Stimulated activated CD4-positive, alpha-beta T cell treated with anti-CD3 and anti-CD28 coated beads, TNF-alpha, amount 100 ng/mL, for 1 hour (primary cell): ENCODE data around the gene WDR7.

ENCODE experiments used
- DNase-seq, 3 donors: peaks; one replicate each; pipeline ENCODE4 v3.0.0-alpha.2; 2020; ENCODE audit warnings: low read depth in 3 of 3, low spot score in 1 of 3

Gene WDR7

DNA sequence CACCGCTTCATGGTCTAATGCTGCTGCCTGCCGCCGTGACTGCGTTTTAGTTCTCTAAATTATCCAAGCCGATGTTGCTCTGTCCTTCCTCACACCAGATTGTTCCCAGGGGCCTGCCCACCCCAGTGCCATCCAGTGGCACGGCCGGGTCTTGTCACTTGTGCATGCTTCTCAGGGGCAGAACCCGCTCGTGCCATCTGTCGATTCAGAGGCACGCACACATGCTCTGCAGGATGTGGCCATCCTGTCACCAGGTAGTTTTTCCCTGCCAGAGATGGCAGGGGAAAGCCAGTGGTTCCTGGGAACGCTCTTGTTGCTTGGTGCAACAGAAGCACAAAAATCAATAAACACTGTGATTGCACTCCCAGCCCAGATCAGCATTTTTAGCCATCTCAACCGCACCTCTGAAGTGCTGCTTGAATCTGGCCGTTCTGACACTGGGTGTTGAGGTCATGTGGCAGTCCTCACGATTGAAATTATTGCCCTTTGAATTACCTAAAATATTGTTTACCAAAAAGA, 376.1 kb downstream of the WDR7 start:
- DNase-seq: no peak

DNA sequence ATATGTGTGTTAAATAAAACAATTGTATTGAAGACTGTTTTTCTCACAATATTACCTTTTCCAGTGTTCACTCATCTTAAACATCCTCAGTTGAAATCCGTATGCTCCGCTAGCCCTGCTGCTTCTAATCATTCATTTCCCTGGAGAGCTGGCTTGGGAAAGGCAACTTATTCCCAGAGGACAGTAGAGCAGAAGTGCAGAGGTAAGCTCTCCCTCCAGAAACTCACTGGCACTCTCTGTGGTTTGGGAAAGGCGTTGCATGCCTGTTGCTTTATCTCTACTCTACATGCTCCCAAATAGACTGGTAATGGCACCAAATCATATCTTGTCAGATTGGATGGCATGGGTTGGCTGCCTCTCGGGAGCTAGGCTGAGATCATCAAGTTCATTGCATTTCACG, 378.6 kb downstream of the WDR7 start:
- no peak for DNase-seq

DNA sequence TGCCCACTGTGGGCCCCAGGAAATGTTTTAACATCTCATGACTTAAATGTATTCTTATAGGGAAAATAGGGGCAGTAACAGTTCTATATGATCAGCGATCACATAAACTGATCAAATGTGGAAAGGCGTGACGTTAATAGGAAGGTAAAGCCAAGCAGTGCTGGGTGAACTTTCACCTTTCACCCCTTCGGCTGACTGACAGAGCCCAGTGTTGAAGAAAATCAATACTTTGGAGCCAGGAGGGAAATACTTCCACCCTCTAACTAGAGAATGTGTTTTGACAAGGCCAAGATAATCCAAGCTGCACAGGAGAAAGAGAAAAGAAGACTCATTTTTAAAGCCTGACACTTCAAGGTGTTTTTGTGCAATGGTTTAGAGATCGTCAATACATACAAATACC, 379.3 kb downstream of the WDR7 start:
- no peak for DNase-seq

DNA sequence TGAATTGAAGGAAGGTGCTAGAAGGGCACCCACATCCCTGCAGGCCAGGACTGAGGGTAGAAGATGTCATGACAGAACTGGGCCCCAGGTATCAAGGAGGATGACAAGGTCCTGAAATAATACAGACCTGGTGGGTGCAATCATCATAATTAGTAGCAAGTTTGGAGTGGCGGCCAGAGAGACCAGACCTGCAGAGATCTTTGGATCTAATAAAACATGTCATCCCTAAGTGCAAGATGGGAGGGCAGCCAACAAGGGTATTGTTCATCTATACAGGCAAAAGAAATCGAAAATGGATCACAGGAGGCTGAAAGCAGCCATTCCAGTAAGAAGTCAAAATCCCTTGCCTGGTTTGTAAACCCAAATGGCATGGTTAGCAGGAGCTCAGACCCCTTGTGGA, 384.4 kb downstream of the WDR7 start:
- DNase-seq: no peak

DNA sequence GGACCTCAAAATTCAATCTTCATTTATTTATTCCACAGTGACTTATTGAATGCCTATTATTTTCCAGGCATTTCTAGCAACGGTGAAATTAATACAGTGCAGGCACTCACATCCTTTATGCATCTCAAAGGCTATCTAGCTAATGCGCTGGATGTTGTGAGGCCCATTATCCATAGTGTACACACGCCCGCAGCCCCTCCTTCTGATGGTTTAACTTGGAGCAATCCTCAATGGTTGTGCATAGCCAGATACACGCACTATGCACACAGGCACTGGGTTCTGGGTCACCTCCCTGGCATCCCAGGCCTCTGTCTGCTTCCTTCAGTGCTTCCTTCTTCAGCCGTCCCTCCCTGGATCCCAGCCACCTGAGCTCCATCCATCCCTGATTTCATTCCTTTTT, 387.2 kb downstream of the WDR7 start:
- no peak for DNase-seq

DNA sequence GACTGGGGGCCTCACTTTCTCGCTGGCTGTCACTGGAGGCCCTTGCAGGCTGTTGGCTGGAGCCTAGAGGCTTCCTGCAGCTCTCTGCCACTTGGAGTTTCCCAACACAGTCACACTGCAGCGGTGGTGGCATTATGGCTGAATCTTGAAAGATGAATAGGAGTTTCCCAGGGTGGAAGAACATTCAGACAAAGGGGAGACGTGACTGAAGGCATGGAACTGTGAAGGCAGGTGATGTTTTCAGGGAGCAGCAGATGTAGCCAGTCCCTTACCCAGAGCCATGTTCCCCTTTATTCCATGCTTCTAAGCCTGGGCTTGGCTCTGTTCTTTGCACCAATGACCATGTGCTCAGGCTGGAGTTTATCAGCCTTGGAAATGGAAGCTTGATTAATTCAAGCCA, 389.0 kb downstream of the WDR7 start:
- DNase-seq: no peak

DNA sequence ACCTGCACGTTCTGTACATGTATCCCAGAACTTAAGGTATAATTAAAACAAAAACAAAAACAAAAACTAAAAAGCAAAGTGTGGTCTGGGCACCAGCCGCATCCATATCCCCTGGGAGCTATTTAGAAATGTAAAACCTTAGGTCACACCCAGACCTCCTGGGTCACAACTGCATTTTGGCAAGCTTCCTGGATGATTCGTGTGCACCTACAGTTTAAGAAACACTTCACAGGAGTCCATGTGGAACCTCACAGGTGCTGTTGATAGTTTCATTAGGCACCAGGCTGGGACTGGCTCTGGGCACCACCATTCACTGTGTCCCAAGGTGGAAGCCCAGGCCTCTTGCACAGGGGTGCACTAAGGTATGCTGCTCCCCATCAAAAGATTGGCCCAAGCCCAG, 392.1 kb downstream of the WDR7 start:
- DNase-seq: no peak

DNA sequence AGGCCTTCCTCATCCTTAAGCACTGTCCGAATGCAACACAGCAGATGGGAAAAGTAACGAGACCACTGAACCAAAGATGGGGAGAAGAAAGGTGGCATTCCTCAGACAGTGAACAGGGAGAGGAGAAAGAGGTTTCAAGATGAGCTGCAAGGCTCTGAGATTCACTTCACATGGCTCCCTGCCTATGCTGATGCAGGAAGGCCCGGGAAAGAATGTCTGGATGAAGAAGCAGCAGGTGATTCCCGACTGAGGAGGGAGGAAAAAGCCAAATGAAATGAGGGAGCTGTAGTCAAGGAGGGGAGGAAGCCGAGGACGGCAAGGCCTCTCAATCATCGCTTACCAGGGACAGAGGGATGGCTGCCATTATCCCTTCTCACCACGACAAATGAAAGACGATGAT, 397.2 kb downstream of the WDR7 start:
- no peak for DNase-seq

DNA sequence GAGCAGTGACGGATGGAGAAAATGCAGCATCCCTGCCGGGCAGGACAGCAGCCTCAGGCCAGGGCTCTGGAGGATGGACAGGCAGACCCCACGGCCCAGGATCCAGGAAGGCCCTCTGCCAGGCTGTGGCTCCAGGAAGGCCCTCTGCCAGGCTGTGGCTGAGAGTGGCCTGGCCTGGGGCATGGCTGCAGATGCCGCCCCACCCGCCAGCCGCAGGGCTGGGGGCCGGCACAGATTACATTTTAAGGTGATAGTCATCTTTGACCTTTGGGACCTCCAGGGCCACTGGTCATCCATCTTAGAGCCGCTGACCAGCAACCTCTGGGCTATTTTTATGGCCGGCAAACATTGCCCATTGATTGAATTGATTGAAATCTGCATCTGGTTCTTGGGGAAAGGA, 397.7 kb downstream of the WDR7 start:
- DNase-seq: no peak

DNA sequence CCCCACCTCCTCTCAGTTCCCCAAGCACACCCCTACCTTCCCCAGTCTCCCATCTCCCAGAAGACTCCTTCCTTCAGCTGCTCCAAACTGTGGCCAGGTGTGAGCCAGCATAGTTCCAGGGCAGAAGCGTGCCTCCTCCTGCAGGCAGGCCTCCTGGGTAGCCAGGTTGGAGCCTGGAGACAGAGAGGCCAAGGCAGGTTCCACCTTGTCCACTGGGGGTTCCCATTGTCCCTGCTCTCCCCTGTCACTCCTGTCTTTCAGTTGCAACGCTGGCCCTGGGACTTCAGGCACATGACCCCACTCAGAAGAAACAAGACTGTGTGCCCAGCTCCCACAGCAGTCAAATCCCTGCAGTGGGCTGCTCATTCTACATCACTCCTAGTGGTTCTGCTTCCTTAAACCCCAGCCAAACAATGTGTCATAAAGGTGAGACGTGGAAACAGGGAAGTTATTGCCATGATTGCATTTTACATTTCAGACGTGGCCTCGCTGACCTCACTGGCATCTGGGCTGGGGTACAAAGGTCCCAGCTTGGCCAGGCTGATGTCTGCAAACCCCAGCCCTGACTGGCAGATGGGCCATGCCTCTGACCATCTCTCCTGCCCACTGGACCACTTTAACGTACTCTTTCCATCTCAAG, 399.3 kb downstream of the WDR7 start:
- no peak for DNase-seq

DNA sequence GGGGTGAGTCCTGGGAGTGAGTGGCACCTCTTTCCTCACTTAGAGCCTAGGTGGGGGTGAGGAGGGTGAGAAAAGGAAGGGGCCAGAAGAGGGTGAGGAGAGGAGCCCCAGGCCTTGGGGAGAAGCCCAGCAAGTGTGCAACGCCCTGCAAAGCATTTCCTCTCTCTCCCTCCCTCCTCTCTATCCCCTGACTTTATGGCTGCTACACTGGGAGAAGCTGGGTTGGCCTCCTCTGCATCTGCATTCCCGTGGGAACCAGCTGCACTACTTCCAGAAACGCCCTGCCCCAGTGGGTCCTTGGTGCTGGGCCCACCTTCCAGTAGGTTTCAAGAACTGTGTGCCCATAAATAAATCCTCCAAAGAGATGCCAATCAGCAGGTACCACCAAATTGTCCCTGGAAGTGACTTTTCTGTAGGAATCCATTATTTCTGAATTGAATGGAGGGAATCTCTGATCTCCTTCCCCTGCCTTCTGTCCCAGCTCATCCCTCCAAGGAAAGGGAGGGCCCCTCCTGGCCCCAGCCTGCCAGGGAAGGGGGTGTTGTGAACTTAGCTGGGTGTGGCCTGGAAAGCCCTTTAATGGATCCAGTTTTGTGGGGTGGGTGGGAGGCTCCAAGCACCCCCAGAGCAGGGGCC, 400.0 kb downstream of the WDR7 start:
- DNase-seq: no peak

DNA sequence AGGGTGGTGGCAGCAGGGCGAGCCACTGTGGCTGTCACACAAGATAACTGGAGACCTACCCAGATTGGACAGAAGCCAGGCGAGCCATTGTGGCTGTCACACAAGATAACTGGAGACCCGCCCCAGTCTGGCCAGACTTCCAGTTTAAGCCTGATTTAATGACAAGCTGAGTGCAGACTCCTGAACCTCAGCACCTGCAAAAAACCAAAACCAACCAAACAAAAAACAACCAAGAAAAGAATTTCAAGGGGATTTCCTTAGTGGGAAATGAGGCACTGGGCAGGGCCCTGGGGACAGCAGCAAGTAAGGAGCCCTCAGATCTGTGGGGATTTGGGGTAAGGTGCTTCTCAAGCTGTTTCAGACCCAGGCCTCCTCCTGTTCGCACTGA, 400.5 kb downstream of the WDR7 start:
- no peak for DNase-seq

DNA sequence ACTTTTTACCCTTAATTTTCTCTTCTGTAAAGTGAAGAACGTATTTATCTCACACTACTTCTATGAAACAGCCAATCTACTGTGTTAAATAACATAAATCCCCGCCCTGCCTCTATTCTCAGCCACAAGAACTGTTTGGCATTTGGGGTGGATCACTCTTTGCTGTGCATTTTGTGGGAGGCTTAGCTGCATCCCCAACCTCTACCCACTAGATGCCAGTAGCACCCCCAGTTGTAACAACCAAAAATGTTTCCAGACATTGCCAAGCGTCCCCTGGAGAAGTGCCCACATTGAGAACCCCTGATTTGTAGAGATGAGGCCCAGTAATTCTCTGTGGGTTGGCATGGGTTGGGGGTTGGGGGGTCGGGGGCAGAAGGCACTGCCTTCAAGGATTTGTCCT, 401.0 kb downstream of the WDR7 start:
- no peak for DNase-seq

DNA sequence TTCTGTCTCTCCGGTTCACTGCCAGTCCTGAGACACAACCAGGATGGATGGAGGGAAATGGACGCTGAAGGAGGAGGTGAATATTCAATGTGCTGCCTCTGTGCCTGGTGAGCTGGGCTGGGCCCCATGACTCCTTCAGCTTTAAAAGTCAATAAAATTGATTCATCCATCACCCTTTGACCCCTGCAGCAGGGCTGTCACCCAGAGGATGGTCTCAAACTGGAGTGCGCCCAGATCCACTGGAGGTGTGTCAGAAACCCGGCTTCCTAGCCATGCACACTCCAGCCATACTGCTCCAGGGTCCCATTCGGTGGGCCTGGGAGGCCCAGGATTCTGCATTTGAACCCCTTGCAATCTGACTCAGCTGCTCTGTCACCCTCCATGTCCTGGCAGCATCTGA, 401.6 kb downstream of the WDR7 start:
- DNase-seq: no peak

DNA sequence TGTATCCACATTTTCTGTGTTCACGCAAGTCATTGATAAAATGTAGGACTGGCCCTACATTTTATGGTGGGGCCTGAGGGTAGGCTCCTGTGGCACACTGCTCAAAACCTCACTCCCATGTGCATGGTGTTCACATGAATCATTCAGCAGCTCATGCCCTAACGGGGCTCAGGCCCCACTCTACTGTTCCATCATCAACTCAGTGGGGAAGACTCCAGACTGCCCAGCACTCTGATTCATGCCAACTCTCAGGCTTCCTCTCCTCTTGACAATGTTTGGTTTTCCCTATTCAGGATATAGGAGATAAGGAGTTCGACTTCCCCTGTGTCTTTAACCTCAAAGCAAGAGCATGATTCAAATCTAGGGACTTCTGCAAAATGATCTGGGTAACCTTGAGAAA, 403.7 kb downstream of the WDR7 start:
- DNase-seq: no peak

DNA sequence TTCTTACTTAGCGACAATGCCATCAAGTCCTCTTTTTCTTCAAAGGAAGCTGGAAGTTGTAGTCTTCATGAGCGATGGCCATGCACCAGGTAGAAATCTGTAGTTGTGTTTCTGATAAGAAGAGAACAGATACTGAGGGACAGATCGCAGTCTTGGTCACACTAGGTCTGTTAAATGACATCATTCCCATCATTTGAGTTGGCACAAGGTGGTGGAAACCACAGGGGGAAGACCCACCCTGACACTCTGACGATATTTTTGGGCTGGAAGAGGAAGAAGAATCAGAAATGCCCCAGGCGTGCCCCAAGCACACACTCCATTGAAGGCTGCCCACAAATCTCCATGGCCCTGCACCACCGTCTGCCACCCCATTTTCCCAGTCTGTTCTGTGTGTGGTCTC, 406.7 kb downstream of the WDR7 start:
- no peak for DNase-seq

DNA sequence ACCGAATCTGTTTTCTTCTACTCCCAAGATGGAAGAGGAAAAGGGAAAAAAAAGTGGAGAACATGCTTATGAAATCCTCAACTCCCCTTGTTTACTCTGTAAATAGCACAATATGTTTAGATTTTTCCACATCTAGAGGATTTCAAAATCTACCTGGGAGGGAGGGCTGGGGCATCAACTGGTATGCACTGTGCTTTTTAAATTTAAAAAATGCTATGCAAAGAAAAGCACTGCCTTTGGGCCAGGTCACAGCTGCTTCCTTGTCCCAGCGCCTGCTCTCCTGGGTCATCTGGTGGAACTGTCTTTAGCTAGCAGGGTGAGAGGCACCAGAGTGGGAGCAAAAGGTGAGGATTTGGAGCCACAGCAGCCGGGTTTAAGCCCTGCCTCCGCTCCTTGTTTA, 407.6 kb downstream of the WDR7 start:
- DNase-seq: no peak

DNA sequence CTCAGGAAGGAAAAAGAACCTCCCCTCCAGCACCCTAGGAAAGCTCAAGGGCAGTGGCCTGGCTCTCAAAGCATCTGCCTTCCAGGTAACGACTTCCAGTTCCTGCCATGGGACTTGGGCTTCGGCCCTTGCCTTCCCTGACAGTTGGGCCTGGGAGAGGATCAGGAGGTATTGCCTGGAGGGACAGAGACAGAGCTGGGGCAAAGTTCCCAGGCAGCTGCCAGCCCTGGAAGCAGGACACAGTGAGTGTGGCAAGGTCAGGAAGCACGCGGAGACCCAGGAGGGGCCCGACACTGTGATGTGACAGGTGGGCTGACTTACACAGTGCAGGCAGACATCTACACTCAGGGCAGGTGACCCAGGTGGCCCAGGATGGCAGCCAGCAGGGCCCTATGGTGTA, 408.2 kb downstream of the WDR7 start:
- no peak for DNase-seq

DNA sequence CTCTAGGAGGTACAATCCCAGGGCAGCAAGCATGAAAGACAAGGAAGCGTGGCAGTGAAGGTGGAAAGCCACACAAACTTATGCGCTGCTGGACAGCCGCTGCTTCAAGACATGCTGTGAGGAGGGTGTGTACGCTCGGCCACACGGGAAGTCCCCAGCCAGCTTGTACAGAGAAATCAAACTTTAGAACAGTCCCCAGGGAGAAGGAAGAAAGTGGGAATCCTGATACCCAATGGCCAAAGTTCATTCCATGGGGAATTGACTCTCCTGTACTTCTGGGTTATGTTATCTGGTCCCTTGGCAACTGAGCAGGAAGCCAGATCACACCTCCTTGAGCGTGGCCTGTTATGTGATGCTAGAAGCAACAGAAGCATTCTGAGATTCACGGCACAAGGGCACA, 409.7 kb downstream of the WDR7 start:
- DNase-seq: no peak

DNA sequence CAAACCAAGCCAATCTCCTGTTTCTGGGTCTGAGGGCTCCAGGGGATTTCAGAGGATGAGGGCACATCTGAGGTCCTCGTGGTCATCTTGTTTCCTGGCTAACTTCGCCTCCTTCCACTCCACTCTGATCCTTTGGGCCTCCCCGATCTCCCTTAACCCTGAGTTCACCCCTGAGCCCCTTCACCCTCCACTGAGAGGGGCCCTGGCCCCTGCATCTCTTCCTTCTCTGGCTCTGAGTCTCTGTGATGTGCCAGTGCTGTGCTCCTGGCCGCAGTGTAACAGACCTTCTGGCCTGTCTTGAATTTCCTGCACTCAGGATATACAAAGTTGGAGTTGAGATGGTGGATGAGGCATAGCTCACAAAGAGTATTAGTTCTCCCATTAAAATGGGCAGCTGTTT, 411.0 kb downstream of the WDR7 start:
- no peak for DNase-seq

DNA sequence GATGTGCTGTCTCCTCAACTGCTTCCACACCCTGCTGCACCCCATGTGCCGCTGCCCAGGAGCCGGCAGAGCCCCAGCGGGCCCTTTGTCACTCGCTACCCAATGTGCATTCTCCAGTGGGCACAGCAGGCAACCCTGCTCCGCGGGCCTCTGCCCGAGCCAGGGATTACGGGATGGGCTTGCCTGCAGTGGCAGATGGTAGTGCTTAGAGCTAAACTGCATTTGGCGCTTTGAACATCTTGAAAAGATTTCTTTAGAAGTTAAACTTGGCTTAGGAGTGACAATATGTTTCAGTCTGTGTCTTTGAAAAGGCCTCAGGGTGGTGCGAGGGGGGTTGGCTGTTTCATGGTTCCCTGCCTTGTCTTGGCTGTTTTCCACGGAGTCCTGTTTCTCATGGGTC, 411.7 kb downstream of the WDR7 start:
- DNase-seq: no peak

DNA sequence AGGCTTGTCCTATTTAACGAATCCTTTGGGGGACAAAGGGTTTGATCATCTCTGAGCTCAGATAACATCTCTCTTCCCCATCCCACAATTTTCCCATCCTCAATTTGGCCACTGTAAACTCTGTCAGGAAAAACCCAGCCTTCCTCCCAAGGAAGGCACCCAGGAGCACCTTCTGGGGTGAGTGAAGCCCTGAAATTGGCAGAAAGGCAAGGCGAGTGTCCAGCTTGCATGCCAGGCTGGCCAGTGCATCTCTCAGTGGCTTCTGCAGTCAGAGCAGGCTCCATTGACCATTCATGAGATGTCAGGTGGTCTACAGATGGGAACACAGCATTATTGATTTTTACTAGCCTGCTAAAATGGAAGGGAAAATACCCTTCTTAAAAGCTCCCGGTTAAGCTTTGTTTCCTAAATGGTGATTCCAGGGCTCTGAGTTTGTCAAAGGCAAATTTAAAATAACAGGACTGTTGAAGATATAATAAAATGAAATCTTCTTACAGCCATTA, 412.5 kb downstream of the WDR7 start:
- no peak for DNase-seq
